Measurements from ENCODE around the gene UBR3. TPM values are rescaled to one million over a fixed set of nuclear protein-coding genes. Genes with fewer than 3 reads are reported as not detected.

The UBR3 gene
- total and polyA plus RNA-seq, 2 of the 4 experiments (the other 2 are of a cell fraction): 10.0 to 33.9 TPM

- no CpG with 5 or more reads among the region's 4 CpGs for WGBS, 2 experiments (ENCODE audit: extremely low coverage in 2 of 2, insufficient read length in 1 of 2)
- H4K5ac ChIP-seq (ENCODE audit: low read depth, low read length): no peak overlapping the region
- no peaks in the 10 kb centered on the region for H3K79me1 ChIP-seq (ENCODE audit: low read depth in 1 of 2, low read length in 2 of 2)
- H3K18ac ChIP-seq (ENCODE audit: low read depth, low read length): no peak overlapping the region
- no peak overlapping the region for H3K23ac ChIP-seq (ENCODE audit: low read depth, low read length)
- H2BK20ac ChIP-seq (ENCODE audit: low read depth, low read length): no peak overlapping the region
- H4K8ac ChIP-seq (ENCODE audit: low read depth in 2 of 2, low read length in 2 of 2): no peak overlapping the region
- H4K91ac ChIP-seq (ENCODE audit: insufficient read depth, low read depth, low read length): no peak overlapping the region
- H3K27ac ChIP-seq (ENCODE audit: insufficient read depth, low read length): no peak overlapping the region
- dilution Hi-C loops (cut with HindIII; ENCODE audit: low sequenced_read_pairs, unreplicated experiment): no loop called here
- no peak overlapping the region for H2AFZ ChIP-seq (replicated peaks; ENCODE audit: low read length, poor library complexity)
- no peak overlapping the region for H3K14ac ChIP-seq (replicated peaks; ENCODE audit: low read depth, low read length)
- in situ Hi-C loops (cut with MboI; ENCODE audit: low sequenced_read_pairs): no loop called here
- H2BK15ac ChIP-seq (ENCODE audit: low read depth, low read length): no peak overlapping the region
- no peak overlapping the region for H3K4me2 ChIP-seq (ENCODE audit: low read depth, low read length)
- ChIA-PET CTCF (interaction anchor here (0.6 kb wide), 1 partner anchor 8 kb away, joined by 3 read pairs; no protein-coding TSS in a partner anchor), POLR2A (ENCODE audit: unreplicated experiment) (interaction anchor here (0.6 kb wide), 1 partner anchor 274 kb away, joined by 3 read pairs; no protein-coding TSS in a partner anchor)
- TF ChIP-seq CEBPB (IDR thresholded peaks at IDR 0.05; ENCODE audit: low read depth, low read length): peak; percentile 31; the same call in 1 of the 2 replicates
- TF ChIP-seq, protein P1, sequence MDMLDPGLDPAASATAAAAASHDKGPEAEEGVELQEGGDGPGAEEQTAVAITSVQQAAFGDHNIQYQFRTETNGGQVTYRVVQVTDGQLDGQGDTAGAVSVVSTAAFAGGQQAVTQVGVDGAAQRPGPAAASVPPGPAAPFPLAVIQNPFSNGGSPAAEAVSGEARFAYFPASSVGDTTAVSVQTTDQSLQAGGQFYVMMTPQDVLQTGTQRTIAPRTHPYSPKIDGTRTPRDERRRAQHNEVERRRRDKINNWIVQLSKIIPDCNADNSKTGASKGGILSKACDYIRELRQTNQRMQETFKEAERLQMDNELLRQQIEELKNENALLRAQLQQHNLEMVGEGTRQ (IDR thresholded peaks at IDR 0.05; ENCODE audit: low read depth, low read length): no peak
- DNase-seq (no peak), ATAC-seq (ENCODE audit: low read depth) (no peak)
- no peaks in the 10 kb centered on the region for H3K9me3 ChIP-seq (ENCODE audit: control insufficient read depth, insufficient read depth, low read length)
- H4K20me1 ChIP-seq (ENCODE audit: insufficient read depth, low read length): no peaks in the 10 kb centered on the region
- H3K36me3 ChIP-seq (ENCODE audit: control insufficient read depth, insufficient read depth, low read length): no peaks in the 10 kb centered on the region
- no peaks in the 10 kb centered on the region for H3K27me3 ChIP-seq (ENCODE audit: control insufficient read depth, insufficient read depth, low read length)
- no peak overlapping the region for H2AK9ac ChIP-seq (replicated peaks; ENCODE audit: low read depth, low read length, poor library complexity)
- intact Hi-C loops (cut with micrococcal nuclease): no loop called here
- H3K4me1 ChIP-seq (ENCODE audit: control insufficient read depth, insufficient read depth, low read length): no peaks in the 10 kb centered on the region; the same call in 1 of the 2 replicates
- no peak overlapping the region for H3K9ac ChIP-seq (ENCODE audit: low read depth, low read length)
- H2BK120ac ChIP-seq (ENCODE audit: low read depth, low read length): no peak overlapping the region
- H3K4ac ChIP-seq (ENCODE audit: low read depth, low read length): no peak overlapping the region
- no peak overlapping the region for H3K4me3 ChIP-seq (ENCODE audit: insufficient read depth, low read depth, low read length)
- no peak overlapping the region for H3K56ac ChIP-seq (ENCODE audit: extremely low read depth, insufficient read depth, low read length)
- no peak overlapping the region for H2BK5ac ChIP-seq (ENCODE audit: low read depth, low read length, poor library complexity, severe bottlenecking)
- H2AK5ac ChIP-seq (ENCODE audit: low read depth, low read length): no peak overlapping the region
- H3K9me1 ChIP-seq (ENCODE audit: insufficient read depth, low read length): no peaks in the 10 kb centered on the region
- BruUV-seq (replicated peaks): no TSS peak
Observed at GRCh38 chr2:169781249-169782013, 45.8 kb upstream of the UBR3 start.
